Stimulated activated naive B cell treated with anti-CD40 and anti-IgM and Interleukin-4, amounts not matched to agents 10 μg/mL and 1 μg/mL and 100 μg/mL, for 72 hours (primary cell): ENCODE results near the gene NOTUM.
A peak's percentile ranks its signal among the peaks of the same experiment; 100 is the strongest.

Source experiments
- ATAC-seq, 2 donors: fragments of 150-1000 bp; cut with Tn5 transposase; replicated peaks; 2 replicates each; pipeline ENCODE4 v1.10.0; 2021; ENCODE audit warnings: moderate library complexity in 1 of 2
- DNase-seq: peaks from one replicate; pipeline ENCODE4 v3.0.0; 2021
- H3K27ac Mint-ChIP-seq: one replicate; pipeline ENCODE4 v1.8.0; 2022; ENCODE audit warnings: mild to moderate bottlenecking, mixed read lengths
- H3K27me3 Mint-ChIP-seq, 2 donors: one replicate each; pipeline ENCODE4 v1.8.0; 2022; ENCODE audit warnings: mixed read lengths in 2 of 2
- H3K36me3 Mint-ChIP-seq, 2 donors: one replicate each; pipeline ENCODE4 v1.8.0; 2022; ENCODE audit warnings: mixed read lengths in 2 of 2, mild to moderate bottlenecking in 1 of 2
- H3K4me1 Mint-ChIP-seq, 2 donors: one replicate each; pipeline ENCODE4 v1.8.0; 2022; ENCODE audit warnings: mixed read lengths in 2 of 2, mild to moderate bottlenecking in 1 of 2
- H3K4me3 Mint-ChIP-seq, 2 donors: one replicate each; pipeline ENCODE4 v1.8.0; 2022; ENCODE audit warnings: mild to moderate bottlenecking in 2 of 2, mixed read lengths in 2 of 2, moderate library complexity in 1 of 2
- H3K9me3 Mint-ChIP-seq, 2 donors: one replicate each; pipeline ENCODE4 v1.8.0; 2022; ENCODE audit warnings: mixed read lengths in 2 of 2, mild to moderate bottlenecking in 1 of 2

Gene NOTUM

DNA sequence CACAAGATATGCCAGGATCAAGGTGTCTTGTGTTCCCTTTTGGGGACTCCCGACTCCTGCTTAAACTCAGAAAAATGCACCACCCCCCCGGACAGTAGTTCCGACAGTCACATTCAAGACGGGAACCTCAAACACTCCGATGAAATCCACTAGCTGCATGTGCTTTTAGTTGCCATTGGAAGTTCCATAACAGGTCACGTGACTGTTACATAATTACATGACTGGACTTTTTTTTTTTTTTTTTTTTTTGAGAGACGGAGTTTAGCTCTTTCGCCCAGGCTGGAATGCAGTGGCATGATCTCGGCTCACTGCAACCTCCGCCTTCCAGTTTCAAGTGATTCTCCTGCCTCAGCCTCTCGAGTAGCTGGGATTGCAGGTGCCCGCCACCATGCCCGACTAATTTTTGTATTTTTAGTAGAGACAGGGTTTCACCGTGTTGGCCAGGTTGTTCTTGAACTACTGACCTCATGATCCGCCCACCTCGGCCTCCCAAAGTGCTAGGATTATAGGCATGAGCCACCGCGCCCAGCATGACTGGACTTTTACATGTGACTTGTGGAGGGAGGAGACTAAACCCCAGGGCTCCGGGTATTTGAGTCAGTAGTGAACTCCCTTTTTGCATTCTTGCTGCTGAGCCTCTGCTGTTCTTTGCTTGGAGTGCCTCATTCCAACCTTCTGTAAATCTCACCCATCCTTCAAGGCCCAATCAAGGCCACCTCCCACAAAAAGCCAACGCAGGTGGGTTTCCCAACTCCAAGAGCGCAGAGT, 44.6 kb downstream of the NOTUM start:
- Mint-ChIP-seq H3K4me1 (peaks cover 38 to 58% of the 10 kb centered on the region in 2 donors), H3K27ac (no peak overlapping the region), H3K4me3 (peak overlapping the region; percentile 88 to 96), H3K36me3 (peaks cover 46 to 67% of the 10 kb centered on the region in 2 donors), H3K9me3 (no peaks in the 10 kb centered on the region), H3K27me3 (no peaks in the 10 kb centered on the region)
- DNase-seq (no peak), ATAC-seq (no peak)

- peaks cover 42 to 61% of the 10 kb centered on the region in 2 donors for H3K36me3 Mint-ChIP-seq
These were observed 45.7 kb downstream of the NOTUM start for GRCh38 chr17:81915331-81915730.

GRCh38 chr17:81914103-81914850, 46.7 kb downstream of the NOTUM start:
- no peak for ATAC-seq
- DNase-seq = no peak
- no peaks in the 10 kb centered on the region for H3K27me3 Mint-ChIP-seq
- no peak overlapping the region for H3K4me3 Mint-ChIP-seq
- H3K4me1 Mint-ChIP-seq = peaks cover 38 to 53% of the 10 kb centered on the region in 2 donors
- no peak overlapping the region for H3K27ac Mint-ChIP-seq
- H3K9me3 Mint-ChIP-seq = no peaks in the 10 kb centered on the region
- peaks cover 39 to 54% of the 10 kb centered on the region in 2 donors for H3K36me3 Mint-ChIP-seq

More at GRCh38 chr17:81915331-81915730, 45.7 kb downstream of the NOTUM start:
- Mint-ChIP-seq H3K9me3 (no peaks in the 10 kb centered on the region), H3K27ac (no peak overlapping the region), H3K27me3 (no peaks in the 10 kb centered on the region), H3K4me3 (no peak overlapping the region), H3K4me1 (peaks cover 36 to 52% of the 10 kb centered on the region in 2 donors)
- DNase-seq (no peak), ATAC-seq (no peak)

DNA sequence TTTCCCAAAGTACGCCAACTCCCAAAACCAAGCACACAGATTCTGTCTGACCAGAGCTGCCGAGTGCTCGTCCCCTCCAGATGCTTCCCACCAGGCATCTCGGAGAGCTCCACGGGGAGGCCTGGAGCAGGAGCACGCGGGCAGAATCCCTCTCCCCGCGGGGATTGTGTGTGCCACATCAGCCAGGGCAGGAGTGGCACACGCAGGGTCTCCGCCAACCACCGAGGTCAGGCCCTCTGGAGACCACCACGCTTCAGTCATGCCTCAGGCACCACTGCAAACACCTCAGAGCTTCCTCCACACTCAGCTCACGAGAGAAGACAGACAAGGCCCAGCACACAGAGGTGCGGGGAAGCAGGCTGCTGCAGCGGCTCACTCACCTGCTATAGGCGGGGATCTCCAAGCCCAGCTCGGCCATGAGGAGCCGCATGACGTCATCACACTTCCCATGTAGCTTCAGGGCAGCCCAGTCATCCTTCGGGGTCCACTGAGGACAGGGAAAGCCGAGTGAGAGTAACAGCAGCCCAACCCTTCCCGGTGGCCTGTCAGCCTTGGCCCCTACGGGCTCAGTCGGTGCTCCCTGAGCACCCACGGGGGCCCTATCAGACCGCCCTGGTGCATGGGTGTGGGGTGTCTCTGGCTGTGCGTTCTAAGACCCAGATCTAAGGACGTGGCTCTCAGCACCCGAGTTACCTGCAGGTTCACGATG, 47.4 kb downstream of the NOTUM start:
- Mint-ChIP-seq H3K4me3 (peak overlapping the region in 1 of 2 donors; percentile 16), H3K36me3 (peaks cover 35 to 48% of the 10 kb centered on the region in 2 donors), H3K27ac (no peak overlapping the region), H3K9me3 (no peaks in the 10 kb centered on the region), H3K27me3 (no peaks in the 10 kb centered on the region), H3K4me1 (peaks cover 33 to 48% of the 10 kb centered on the region in 2 donors)
- ATAC-seq = no peak
- no peak for DNase-seq

DNA sequence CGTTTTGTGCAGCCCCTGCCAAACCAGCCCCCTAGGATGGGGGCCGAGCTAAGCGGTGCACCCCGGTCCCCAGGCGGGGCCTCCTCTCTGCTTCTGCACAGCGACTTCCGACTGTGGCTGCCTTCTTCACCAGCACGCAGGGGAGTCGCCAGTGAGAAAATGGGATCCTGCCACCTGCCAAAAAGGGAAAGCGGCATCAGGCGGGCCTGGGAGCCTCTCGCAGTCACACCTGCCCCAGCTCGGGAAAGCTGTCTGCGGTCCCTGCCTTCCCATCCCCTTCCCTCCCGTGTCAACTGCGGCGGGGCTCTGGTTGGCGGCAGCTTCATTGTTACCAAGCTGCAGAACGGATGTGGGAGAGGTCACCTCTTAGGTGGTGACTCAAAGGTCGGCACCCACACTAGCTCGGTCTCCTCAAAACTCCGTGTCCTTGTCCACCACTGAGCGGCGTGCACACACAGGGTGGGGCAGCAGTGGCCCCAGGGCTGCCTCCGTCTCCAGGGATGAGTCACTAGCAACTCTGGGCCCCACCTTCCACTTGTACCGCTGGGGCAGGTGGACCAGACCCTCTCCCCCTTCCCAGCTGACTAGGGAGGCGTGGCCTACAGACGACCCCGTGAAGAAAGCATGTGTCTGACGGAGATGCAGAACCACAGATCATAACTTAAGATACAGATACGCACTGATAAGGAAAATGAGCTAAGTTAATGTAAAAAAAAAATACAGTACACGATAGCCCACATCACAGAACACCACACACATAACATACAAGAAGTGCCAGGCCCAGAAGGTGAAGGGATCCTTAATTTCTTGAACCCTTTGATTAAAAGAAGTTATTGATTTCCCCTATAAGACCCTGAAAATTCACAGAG, 48.3 kb downstream of the NOTUM start:
- H3K4me1 Mint-ChIP-seq = peaks cover 28 to 41% of the 10 kb centered on the region in 2 donors
- H3K4me3 Mint-ChIP-seq = peak overlapping the region; percentile 13 to 16
- ATAC-seq = no peak
- H3K27ac Mint-ChIP-seq = no peak overlapping the region
- no peaks in the 10 kb centered on the region for H3K27me3 Mint-ChIP-seq
- H3K36me3 Mint-ChIP-seq = peaks cover 39 to 50% of the 10 kb centered on the region in 2 donors
- DNase-seq = no peak
- H3K9me3 Mint-ChIP-seq = no peaks in the 10 kb centered on the region

GRCh38 chr17:81911969-81912368, 49.0 kb downstream of the NOTUM start:
- H3K4me3 Mint-ChIP-seq = peak overlapping the region; percentile 11 to 13
- H3K27me3 Mint-ChIP-seq = no peaks in the 10 kb centered on the region
- ATAC-seq = no peak
- H3K9me3 Mint-ChIP-seq = no peaks in the 10 kb centered on the region
- H3K4me1 Mint-ChIP-seq = peaks cover 24 to 36% of the 10 kb centered on the region in 2 donors
- peak overlapping the region; percentile 69 for H3K27ac Mint-ChIP-seq
- H3K36me3 Mint-ChIP-seq = peaks cover 44 to 46% of the 10 kb centered on the region in 2 donors
- no peak for DNase-seq

GRCh38 chr17:81911277-81911961, 49.6 kb downstream of the NOTUM start, which contains the start of gene PCYT2:
PCYT2 (minus strand) TSS chr17:81911399; CDS start chr17:81911355, 44 bp downstream.
- no peaks in the 10 kb centered on the region for H3K27me3 Mint-ChIP-seq
- peak within 1 kb of the TSS; percentile 69 for H3K27ac Mint-ChIP-seq
- peaks cover 21 to 31% of the 10 kb centered on the region in 2 donors for H3K4me1 Mint-ChIP-seq
- DNase-seq = peak; percentile 85
- H3K36me3 Mint-ChIP-seq = peaks cover 46% of the 10 kb centered on the region in 2 donors
- peak within 1 kb of the TSS; percentile 81 to 86 for H3K4me3 Mint-ChIP-seq
- H3K9me3 Mint-ChIP-seq = no peaks in the 10 kb centered on the region
- ATAC-seq = peak; percentile 92 to 94

GRCh38 chr17:81910840-81911276, 50.1 kb downstream of the NOTUM start:
- no peak for DNase-seq
- H3K4me3 Mint-ChIP-seq = peak overlapping the region; percentile 81 to 86
- H3K4me1 Mint-ChIP-seq = peaks cover 20 to 31% of the 10 kb centered on the region in 2 donors
- H3K27ac Mint-ChIP-seq = no peak overlapping the region
- peaks cover 43 to 45% of the 10 kb centered on the region in 2 donors for H3K36me3 Mint-ChIP-seq
- H3K9me3 Mint-ChIP-seq = no peaks in the 10 kb centered on the region
- ATAC-seq = peak; percentile 48 to 56
- no peaks in the 10 kb centered on the region for H3K27me3 Mint-ChIP-seq

GRCh38 chr17:81909966-81910839, 50.8 kb downstream of the NOTUM start:
- no peak for DNase-seq
- Mint-ChIP-seq H3K4me3 (peak overlapping the region; percentile 81 to 86), H3K27me3 (no peaks in the 10 kb centered on the region), H3K36me3 (peaks cover 39 to 41% of the 10 kb centered on the region in 2 donors), H3K9me3 (no peaks in the 10 kb centered on the region), H3K27ac (peak overlapping the region; percentile 59), H3K4me1 (peaks cover 17 to 31% of the 10 kb centered on the region in 2 donors)
- ATAC-seq = no peak

DNA sequence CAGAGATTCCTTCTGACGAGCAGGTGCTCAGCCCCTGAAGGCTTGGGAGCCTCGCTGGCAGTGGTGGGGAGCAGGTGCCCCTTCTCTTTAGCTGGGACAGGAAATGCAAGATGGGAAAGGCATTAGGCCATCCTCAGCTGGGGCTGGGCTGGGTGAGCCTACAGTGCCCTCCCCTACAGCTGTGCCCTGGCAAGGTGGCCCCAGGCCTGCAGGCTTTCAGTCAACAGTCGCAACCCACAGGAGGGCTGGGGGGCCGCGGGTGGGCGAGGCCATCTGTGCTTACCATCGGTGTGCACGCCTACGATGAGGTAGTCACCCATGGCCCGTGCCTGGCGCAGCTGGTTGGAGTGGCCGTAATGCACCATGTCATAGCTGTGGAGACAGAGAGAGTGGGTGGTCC, 51.8 kb downstream of the NOTUM start:
- Mint-ChIP-seq H3K9me3 (no peaks in the 10 kb centered on the region), H3K4me3 (peak overlapping the region in 1 of 2 donors; percentile 14), H3K4me1 (peaks cover 14 to 31% of the 10 kb centered on the region in 2 donors), H3K27ac (no peak overlapping the region), H3K36me3 (peaks cover 35 to 45% of the 10 kb centered on the region in 2 donors), H3K27me3 (no peaks in the 10 kb centered on the region)
- DNase-seq = no peak
- ATAC-seq = no peak

DNA sequence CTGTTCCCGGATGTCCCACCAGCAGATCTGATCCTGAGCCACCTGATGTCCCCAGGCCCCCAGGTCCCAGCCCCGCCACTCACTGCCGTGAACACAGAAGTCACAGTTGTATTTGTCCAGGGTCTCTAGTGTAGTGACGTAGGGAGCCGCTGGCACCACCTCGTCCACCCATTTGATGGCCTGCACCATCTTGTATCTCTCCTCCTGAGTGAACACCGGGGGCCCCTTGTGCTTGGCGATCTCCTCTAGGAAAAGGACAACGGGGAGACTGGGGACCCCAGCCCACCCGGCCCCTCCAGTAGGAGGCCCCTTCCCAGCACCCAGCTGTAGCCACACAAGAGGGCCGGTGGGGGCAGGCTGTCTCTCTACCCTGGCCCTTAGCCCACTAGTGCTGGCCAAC, 52.2 kb downstream of the NOTUM start:
- Mint-ChIP-seq H3K27ac (no peak overlapping the region), H3K36me3 (peaks cover 39 to 48% of the 10 kb centered on the region in 2 donors), H3K9me3 (no peaks in the 10 kb centered on the region), H3K27me3 (no peaks in the 10 kb centered on the region), H3K4me3 (no peak overlapping the region), H3K4me1 (peaks cover 14 to 31% of the 10 kb centered on the region in 2 donors)
- DNase-seq (no peak), ATAC-seq (no peak)
